RCC 7860 (cell line): ENCODE data around the gene DDX51.
"Not testable (repeated sequence)": the region's sequence is repeated elsewhere in the genome, so short reads cannot be mapped to it uniquely, and the experiment has no call there.

Experiments
- DNase-seq: peaks from one replicate; pipeline ENCODE4 v3.0.0-alpha.2; 2015; ENCODE audit warnings: low spot score
- FAIRE-seq: peaks from 2 replicates; lab custom pipeline; 2012; peaks lifted over from hg19 to GRCh38; lab: Jason Lieb, UNC

DDX51 gene

DNA sequence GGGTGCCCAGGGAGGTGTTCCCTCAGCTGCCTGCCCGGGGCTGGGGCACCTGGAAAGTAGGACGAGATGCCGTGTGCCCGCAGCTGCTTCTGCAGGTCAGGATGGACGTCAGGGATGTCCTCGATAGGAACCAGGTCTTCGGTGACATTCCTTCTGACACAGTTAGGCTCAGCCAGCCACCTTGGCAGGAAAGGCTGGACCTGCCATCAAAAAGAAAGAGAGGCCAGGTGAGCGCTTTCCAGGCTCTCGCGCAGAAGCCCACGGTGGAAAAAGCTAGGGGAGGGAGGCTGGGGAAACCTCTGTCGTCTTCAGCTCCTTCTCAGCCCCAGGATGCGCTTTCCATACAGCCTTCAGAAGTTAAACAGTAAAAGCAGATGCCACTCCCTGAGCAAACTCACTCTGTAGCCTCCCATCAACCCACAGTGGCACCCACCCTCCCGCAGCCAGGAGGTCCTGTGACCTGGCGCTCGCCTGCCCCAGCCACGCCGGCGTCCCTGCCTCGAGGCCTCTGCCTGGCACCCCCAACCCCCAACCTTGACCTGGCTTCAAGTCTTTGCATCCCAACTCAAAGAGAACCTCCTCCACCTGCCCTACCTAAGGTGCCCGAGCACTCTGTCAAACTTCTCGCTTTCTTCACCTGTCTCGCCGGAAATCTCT, 1.3 kb downstream of the DDX51 start:
- no peak for FAIRE-seq
- no peak for DNase-seq

DNA sequence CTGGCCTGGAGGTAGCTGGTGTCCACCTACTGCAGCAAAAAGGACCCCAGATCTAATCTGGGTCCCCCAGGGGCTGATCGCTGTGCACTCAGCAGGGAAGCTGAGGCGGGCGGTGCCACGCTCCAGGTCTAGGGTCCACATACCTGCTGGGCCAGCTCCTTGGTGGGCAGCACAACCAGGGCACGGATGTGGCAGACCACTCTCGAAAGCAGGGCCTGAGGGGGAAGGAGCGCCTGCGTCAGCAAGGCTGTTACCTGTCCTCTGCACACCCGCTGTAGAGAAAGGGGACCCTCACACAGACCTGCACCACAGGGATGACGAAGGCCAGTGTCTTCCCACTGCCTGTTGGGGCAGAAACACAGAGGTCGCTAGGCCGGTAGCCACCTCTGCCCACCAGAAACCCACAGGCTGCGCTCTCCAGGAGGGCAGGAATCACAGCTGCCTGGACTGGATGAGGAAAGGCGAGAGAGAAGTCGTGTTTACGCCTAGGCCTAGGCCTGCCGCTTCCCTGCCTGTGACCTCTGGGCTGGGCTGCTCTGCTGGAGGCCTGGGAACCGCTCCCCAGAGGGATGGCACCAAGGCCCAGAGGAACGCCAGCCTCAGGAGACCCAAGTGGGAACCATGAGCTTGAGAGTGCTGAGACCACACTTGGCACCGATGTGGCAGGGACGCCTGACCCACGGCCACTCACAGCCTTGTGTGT, 2.0 kb downstream of the DDX51 start:
- FAIRE-seq (no peak), DNase-seq (no peak)

DNA sequence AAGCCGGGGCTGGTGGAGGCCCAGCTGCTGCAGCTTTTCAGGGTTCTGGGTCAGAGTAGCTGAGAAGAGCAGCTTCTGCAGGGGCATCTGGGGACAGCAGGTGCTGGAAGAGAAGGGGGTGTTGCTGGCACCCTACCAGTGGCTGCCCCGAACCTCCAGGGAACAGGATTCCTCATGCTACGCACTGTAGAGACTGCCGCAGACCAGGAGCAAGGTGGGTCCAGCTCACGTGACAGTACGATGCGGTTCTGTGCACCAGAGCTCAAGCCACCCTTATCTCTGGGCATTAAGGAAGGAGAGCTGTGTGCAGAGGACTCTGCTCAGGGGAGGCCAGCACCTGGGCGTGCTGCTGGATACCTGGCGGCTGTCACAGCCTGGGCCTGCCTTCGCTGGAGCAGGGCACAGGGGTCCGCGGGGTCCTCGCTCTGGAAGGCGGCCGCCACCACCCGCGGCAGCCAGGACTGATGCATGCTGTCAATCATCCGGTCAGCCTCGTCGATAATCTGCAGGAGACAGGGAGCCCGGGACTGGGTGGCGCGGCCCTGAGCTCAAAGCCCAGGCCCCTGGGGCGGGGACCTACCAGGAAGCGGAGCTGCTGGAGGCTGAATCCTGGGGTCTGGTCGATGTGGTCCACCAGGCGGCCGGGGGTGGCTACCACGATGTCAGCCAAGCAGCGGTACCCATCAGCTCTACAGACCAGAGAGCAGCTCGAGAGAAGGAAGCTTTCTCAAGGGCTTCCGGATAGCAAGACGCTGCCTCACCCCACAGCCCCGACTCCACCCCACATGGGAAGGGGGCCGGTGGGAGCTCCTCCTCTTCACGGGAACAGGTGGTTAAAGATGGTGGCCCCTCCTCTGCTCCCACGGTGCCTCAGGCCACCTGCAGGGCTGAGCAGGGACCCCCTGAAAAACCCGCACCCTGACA, 2.9 kb downstream of the DDX51 start:
- FAIRE-seq = no peak

DNA sequence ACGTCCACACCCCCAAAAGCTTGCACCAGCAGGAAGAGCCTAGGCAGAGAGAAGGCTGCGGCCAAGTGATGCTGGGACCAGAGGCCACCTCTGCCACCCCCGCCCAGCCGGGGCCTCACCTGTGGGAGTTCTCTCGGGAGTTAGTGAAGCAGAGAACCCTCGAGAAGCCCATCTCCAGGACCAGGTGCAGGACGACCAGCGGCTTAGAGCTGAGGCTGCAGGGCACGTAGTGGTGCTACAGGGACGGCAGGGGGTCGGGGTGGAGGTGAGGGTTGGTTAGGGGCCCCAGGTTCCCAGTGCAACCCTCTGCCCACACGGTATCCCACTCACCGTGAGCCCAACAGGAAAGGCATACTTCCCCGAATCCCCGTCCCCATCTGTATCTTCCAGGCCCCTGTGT, 3.6 kb downstream of the DDX51 start:
- no peak for DNase-seq
- no peak for FAIRE-seq

More for the DNA sequence above, 2.9 kb downstream of the DDX51 start:
- DNase-seq = no peak

DNA sequence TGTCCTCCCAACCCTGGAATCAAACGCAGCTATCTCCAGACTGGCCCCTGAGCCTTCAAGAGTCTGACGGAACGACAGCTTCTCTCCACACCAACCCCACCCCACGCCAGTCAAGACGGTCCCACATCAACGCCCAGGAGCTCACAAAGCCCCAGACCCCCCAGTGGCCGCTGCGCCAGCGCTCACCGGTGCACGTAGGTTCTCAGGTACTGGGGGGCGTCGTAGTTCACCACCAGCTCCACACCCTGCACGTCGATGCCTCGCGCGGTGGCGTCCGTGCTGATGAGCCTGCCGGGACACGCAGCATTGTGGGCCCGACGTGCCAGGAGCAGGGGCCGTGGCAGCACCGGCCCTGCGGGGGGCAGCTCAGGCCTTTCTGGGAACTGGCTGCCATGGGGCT, 4.2 kb downstream of the DDX51 start:
- DNase-seq (no peak), FAIRE-seq (no peak)

DNA sequence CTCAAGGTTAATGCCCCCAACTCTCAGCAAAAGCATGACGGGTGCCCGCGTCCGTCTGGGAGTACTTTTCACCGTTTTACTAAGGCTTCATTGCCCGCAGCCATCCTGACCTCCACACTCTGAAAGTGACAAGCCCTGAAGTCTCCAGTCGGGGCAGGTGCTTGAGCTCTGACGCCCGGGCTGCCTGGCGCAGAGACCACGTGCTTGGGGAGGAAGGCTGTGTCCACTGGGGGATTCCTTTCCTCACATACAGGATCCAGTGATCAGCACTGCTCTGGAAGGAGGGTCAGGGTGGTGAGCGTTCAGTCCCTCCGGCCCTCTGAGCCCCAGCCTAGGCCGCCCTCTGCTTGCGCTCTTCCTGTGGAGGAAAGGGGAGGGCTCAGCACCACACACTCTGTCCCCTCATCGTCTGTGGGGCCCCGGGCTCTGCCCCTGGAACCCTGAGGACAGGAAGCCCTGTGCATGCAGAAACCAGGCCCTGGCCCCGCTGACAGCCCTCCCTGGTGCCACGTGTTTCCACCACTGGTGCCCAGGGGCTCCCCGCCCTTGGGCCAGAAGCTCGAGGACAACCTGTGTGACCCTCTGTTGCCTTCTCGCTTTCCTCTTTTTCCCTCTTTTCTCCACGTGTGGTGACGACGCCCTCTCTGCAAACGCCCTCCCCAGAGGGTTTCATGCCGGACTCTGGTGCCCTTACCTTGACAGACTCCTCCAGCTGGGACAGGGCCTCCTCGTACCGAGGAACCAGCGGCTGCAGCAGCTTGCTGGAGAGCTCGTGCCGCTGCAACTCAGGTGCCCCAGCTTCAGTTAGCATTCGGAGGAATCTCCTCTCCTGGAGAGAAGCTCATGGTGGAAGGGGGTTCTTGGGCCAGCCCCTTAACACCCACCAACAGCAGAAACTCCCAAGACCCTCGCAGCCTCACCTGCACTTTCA, 4.9 kb downstream of the DDX51 start:
- FAIRE-seq (no peak), DNase-seq (no peak)

DNA sequence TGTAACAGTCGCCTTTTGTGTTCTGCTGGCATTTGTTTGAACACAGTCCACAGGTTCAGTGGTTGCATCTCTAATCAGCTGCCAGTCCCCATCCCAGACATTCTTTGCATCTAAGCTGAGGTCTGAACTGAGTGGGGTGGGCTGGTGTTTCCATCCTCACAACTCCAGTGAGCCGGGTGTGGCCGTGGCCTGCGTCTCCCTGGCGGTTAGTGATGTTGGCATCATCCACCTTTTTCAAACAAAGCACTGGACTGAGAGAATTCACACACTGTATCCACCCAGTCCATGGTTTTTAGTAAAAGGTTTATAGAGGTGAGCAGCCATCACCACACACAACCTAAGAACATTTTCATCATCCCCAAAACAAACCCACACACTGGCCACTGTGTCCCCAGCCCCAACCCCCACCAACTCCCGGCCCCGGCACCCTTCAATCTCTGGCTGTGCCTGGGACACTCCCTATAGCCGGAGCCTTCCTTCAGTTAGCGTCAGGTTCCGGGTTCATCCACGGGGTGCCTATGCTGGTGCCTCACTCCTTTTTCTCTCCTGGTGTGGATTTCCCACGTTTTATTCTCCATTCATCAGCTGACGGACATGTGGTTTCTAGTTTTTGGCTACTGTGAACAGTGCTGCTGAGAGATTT, 6.5 kb downstream of the DDX51 start:
- no peak for DNase-seq
- no peak for FAIRE-seq

DNA sequence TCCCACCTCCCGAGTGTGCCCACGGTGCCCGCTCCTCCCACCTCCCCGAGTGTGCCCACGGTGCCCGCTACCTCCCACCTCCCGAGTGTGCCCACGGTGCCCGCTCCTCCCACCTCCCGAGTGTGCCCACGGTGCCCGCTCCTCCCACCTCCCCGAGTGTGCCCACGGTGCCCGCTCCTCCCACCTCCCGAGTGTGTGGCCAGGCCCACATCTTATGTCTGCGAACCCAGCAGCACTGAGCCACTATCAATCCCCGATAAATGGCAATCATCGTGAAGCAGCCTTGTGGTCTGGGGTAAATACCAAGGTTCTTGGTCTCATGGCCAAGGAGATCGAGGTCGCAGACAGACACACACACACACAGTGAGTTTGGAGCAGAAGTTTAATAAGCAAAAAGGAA, 7.9 kb downstream of the DDX51 start:
- FAIRE-seq, DNase-seq: not testable (repeated sequence)

DNA sequence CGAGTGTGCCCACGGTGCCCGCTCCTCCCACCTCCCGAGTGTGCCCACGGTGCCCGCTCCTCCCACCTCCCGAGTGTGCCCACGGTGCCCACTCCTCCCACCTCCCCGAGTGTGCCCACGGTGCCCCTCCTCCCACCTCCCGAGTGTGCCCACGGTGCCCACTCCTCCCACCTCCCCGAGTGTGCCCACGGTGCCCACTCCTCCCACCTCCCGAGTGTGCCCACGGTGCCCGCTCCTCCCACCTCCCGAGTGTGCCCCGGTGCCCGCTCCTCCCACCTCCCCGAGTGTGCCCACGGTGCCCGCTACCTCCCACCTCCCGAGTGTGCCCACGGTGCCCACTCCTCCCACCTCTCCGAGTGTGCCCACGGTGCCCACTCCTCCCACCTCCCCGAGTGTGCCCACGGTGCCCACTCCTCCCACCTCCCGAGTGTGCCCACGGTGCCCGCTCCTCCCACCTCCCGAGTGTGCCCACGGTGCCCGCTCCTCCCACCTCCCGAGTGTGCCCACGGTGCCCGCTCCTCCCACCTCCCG, 9.4 kb downstream of the DDX51 start:
- not testable (repeated sequence) for FAIRE-seq, DNase-seq

DNA sequence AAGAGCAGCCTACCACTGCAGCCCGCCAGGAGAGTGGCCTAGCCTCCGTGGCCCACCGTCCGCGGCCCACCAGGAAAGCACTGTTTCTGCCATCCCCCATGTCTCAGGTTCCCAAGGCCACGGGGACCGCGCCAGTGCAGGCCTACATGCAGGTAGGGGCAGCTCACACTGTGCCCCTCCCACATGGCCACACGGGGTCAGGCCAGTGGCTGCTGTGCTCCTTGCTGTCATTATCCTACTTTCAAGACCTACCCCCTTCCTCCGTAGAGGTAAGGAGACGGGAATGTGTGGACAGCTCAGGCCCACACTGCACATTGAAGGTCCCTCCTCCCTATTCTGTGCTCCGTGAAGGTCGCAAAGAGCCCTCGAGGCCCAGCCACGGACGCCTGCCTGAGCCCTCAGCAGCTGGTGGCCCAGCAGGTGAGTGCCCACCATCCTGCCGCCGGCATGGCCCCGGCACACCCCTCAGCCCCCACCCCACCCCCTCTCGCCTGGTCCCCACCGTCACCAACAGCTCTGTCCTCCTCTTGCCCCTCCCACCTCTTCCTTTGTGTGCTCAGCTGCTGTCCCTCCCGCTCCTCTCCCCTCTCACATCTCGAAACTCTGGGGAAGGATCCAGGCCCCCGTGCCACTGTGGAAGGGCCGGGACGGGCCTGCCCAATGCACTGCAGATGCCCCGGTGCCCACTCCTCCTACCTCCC, 10.0 kb downstream of the DDX51 start:
- no peak for FAIRE-seq

DNA sequence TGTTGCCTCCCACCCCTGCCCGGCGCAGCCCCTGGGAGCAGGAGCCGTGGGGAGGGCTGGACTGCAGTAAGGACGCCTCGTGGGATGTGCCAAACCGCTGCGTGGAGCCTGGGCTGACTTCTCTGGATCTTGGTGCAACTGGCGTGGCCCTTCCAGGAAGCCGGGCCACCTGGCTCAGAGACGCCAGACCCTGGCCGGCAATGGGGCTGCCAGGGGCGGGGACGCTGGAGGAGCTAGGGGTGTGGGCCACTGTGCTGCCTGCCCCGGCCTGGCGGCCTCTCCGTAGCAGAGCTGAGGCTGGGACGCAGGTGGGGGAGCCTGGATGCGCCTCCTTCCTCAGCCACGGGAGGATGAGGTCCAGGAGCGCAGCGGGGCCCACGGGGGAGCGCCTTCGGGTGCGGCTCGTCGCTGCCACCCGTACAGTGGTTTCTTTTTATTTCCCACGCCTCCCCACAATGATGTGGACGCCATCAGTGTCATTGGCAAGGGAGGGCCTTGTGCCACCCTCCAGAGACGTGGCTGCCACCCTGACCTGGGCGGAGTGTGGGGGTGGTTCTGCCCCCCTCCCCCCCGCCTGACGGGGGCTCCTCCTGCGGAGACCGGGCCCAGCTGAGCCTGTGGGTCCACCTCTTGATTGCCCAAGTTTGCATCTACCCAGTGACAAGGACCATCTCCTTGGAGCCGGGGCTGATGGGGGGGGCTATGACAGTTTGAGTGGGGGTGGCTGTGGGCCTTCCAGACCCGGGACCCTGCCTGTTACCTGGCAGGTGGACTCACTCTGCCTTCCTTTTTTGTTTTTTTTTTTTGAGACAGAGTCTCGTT, 11.3 kb downstream of the DDX51 start:
- DNase-seq = no peak
- FAIRE-seq = no peak

More for the DNA sequence above, 10.0 kb downstream of the DDX51 start:
- no peak for DNase-seq

DNA sequence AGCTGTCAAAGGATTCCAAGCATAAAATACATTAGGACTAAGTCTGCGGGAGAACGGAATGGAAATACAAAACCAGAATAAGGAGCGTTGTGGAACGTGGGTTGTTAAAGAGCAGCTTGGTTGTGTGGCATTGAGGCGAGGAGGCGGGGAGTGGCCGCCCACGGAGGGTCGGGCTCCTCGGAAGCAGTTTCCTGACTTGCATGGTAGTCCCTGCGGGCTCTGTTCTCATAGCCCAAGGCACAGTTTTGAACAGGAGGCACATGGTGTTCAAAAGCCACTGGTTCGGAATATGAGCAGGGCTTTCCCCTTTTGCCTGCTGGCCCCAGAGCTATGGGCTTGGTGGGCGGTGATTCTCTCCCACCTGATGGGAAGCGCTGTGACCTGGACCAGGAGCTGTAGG, 12.2 kb downstream of the DDX51 start:
- DNase-seq (no peak), FAIRE-seq (no peak)

DNA sequence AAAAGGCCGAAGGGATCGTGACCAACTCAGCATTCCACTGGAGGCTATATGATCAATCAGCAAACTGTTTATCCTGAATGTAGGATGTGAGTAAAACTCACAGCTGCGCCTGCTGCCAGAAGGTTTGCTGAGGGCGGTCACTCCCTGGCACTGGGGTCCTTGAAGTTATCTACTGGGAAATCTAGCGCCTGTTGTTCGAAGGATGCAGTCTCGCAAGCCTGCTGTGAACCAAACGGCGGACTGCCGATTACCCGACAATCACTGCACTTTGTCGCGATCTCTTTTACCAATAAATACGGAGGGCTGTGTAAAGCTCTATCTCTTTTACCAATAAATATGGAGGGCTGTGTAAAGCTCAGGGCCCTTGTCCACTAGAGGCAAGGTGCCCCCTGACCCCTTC, 12.9 kb downstream of the DDX51 start:
- DNase-seq (no peak), FAIRE-seq (no peak)

DNA sequence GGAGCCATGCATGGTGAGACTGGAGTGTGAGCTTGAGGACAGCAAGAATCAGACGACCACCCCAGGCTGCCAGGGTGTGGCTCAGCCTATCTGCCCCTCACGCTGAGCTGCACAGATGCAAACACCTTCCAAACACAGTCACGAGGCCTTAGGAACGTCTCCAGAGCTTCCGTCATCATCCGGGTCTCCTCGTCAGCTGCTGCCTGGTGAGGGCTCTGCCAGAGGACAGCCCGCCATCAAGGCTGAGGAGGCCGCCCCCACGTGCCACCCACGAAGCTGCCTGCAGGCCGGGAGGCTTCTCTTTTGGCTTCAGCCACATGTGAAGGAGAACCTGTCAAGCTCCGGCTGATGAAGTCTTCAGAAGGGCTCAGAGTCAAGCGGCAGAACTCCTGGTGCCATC, 13.4 kb downstream of the DDX51 start:
- DNase-seq (no peak), FAIRE-seq (no peak)

DNA sequence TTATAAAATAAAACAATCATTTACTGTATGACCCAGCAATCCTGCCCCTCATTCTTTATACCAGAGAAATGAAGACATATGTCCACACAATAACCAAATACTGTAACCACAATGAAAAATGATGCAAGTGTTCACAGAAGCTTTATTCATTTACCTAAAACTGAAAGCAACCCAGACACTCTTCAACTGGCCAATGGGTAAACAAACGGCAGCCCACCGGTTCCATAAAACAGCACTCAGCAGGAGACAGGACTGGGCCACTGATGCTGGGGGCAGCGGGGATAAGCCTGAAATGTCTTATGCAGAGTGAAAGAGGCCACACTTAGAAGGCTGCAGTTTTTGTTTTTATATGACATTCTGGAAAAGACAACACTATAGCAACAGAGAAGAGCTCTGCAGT, 15.1 kb downstream of the DDX51 start:
- DNase-seq (no peak), FAIRE-seq (no peak)

DNA sequence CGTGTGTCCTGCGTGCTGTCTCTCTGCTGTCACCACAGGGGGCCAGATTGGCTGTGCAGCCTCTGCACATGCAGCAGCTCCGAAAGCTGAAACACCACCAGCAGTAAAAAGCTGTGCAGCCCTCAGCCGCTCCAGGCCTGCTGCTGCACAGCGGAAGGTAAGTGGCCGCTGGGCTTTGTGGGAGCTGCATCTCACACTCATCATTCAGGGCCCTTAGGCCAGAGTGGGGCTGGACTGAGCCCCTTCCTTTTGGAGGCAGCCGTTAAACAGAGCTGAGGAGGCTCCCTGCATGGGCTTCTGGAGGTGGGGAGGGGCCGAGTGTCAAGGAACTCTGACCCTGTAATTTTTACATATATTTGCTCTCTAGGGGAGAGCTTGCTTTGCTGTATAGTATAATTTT, 17.1 kb downstream of the DDX51 start:
- no peak for FAIRE-seq
- DNase-seq = no peak

DNA sequence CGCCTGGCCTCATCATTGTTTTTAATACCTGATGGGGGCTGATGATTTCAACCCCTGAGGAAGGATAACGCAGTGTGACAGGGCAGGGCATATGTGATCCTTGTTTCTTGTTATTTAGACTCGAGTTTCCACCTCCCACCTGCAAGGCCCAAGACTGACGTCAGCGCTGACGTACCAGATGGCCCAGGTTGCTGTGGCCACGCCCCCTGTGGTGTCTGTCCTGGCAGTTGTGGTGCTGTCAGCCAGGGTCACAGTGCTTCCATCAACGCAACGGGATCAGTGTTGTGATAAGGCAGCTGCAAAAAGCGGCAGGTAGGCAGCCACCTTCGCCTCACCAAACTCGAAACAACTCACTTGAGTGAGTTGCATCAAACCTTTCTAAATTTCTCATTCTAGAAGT, 18.4 kb downstream of the DDX51 start:
- no peak for DNase-seq
- FAIRE-seq = no peak

DNA sequence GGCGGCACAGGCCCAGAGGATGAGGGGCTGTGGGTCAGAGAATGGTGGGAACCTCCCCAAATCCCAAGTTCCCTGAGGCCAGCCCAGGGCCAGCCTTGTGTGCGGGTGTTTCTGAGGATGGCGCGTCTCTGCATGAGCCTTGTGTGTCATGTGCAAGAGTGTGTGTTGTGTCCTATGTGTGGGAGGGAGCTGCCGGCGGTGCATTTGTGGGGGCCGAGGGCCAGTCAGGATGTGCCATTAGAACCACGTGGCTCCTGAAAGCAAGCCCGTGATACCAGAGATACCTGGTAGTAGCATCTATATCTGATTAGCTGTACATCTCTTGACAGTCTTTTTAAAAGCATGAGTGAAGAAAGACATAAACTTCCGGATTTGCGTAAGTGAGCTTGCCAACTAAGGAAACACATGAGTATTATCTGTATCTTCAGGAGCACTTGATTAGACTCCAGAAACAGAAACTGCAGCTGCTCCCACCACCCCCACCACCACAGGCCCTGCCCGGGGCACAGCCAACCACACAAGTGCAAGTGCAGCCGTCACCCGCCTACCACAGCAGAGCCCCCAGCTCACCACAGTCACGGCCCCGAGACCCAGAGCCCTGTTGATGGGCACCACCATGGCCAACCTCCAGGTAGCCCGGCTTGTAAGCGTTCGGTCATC, 19.2 kb downstream of the DDX51 start:
- FAIRE-seq = no peak
- DNase-seq = no peak
